ENCODE measurements around the gene RCAN2.
"Not testable (repeated sequence)": the region's sequence is repeated elsewhere in the genome, so short reads cannot be mapped to it uniquely, and the experiment has no call there.

Gene RCAN2

GRCh38 chr6:46352541-46353268 lies 138.5 kb downstream of the RCAN2 start:
- no peak for DNase-seq (ENCODE audit: low spot score)
- no peak for TF ChIP-seq CTCF (IDR thresholded peaks at IDR 0.05)
- peak overlapping the region in 1 of 2 donors; percentile 65 for H3K27ac ChIP-seq

GRCh38 chr6:46350714-46351113 lies 140.5 kb downstream of the RCAN2 start:
- Histone ChIP-seq H3K27ac (peak overlapping the region in 1 of 2 donors; percentile 7), H3K4me3 (no peak overlapping the region)
- no peak for DNase-seq (ENCODE audit: low spot score)
- TF ChIP-seq CTCF (IDR thresholded peaks at IDR 0.05): no peak

More at GRCh38 chr6:46352541-46353268, 138.5 kb downstream of the RCAN2 start:
- no peak overlapping the region for H3K4me3 ChIP-seq

GRCh38 chr6:46347669-46348068 lies 143.6 kb downstream of the RCAN2 start:
- H3K27ac ChIP-seq: no peak overlapping the region
- DNase-seq (ENCODE audit: low spot score): no peak

GRCh38 chr6:46340246-46340645 lies 151.0 kb downstream of the RCAN2 start:
- Histone ChIP-seq H3K4me3 (no peak overlapping the region), H3K27ac (no peak overlapping the region)
- no peak for TF ChIP-seq CTCF (IDR thresholded peaks at IDR 0.05)
- DNase-seq (ENCODE audit: low spot score): no peak

More at GRCh38 chr6:46347669-46348068, 143.6 kb downstream of the RCAN2 start:
- no peak for TF ChIP-seq CTCF (IDR thresholded peaks at IDR 0.05)
- H3K4me3 ChIP-seq: no peak overlapping the region

GRCh38 chr6:46338131-46338530 lies 153.1 kb downstream of the RCAN2 start:
- Histone ChIP-seq H3K4me3 (no peak overlapping the region), H3K27ac (peak overlapping the region in 1 of 2 donors; percentile 15)
- DNase-seq (ENCODE audit: low spot score): no peak
- no peak for TF ChIP-seq CTCF (IDR thresholded peaks at IDR 0.05)

GRCh38 chr6:46334442-46334841 lies 156.8 kb downstream of the RCAN2 start:
- no peak for DNase-seq (ENCODE audit: low spot score)
- Histone ChIP-seq H3K4me3 (no peak overlapping the region), H3K27ac (no peak overlapping the region)
- no peak for TF ChIP-seq CTCF (IDR thresholded peaks at IDR 0.05)

- H3K4me3 ChIP-seq: no peak overlapping the region
- no peak for TF ChIP-seq CTCF (IDR thresholded peaks at IDR 0.05)
- H3K27ac ChIP-seq: no peak overlapping the region
- DNase-seq (ENCODE audit: low spot score): no peak
These were observed 157.8 kb downstream of the RCAN2 start for GRCh38 chr6:46333481-46333880.

- not testable (repeated sequence) for H3K27ac ChIP-seq; DNase-seq (ENCODE audit: low spot score); H3K4me3 ChIP-seq
These were observed 158.8 kb downstream of the RCAN2 start for GRCh38 chr6:46332448-46332847.

Measured in coronary artery (tissue), 2 donors.